Right atrium auricular region (tissue), 2 donors: ENCODE data around the gene CUL3. TPM values are rescaled to one million over a fixed set of nuclear protein-coding genes. Genes with fewer than 3 reads are reported as not detected.

ENCODE experiments used
- DNase-seq: peaks from one replicate; pipeline ENCODE4 v3.0.0-alpha.2; 2019; ENCODE audit warnings: low spot score
- H3K27ac ChIP-seq, 2 donors: fragments of 200-600 bp; sonication (generic); 1 replicate in 1 of 2; 2 replicates in 1 of 2; pipeline ENCODE4 v1.5.1; 2016 to 2019
- H3K27me3 ChIP-seq, 2 donors: fragments of 200-600 bp; sonication (generic); one replicate each; pipeline versions ENCODE4 v1.5.1 to v1.6.0; 2017 to 2019
- H3K36me3 ChIP-seq: fragments of 200-600 bp; sonication (generic); one replicate; pipeline ENCODE4 v1.5.1; 2016
- H3K4me1 ChIP-seq, 2 donors: fragments of 200-600 bp; sonication (generic); one replicate each; pipeline versions ENCODE4 v1.5.1 to v1.6.0; 2017 to 2019
- H3K4me3 ChIP-seq, 2 donors: fragments of 200-600 bp; sonication (generic); 1 replicate in 1 of 2; 2 replicates in 1 of 2; pipeline ENCODE4 v1.5.1; 2017 to 2019; ENCODE audit warnings: mild to moderate bottlenecking in 1 of 2, moderate library complexity in 1 of 2
- H3K9me3 ChIP-seq, 2 donors: fragments of 200-600 bp; sonication (generic); one replicate each; pipeline ENCODE4 v1.5.1; 2019
- CTCF ChIP-seq, 2 donors: fragments of 200-600 bp; sonication (generic); IDR thresholded peaks; one replicate each; pipeline ENCODE4 v1.5.1; 2019; ENCODE audit warnings: antibody characterized with exemption in 2 of 2
- total RNA-seq, 2 donors: library from RNA; depleted of rRNA; stranded (reverse); fragments of >200 nt; gene quantifications; one replicate each; pipeline ENCODE4 v1.1.0, GENCODE V29; 2016

Gene CUL3
- total RNA-seq, 2 donors from 2014 or later, result 43.5 to 51.4 TPM

- H3K27ac ChIP-seq, result no peak overlapping the region
- no peaks in the 10 kb centered on the region for H3K4me1 ChIP-seq
- no peaks in the 10 kb centered on the region for H3K36me3 ChIP-seq
- no peak for TF ChIP-seq CTCF (IDR thresholded peaks at IDR 0.05)
- no peak overlapping the region for H3K4me3 ChIP-seq
- no peaks in the 10 kb centered on the region for H3K27me3 ChIP-seq
- DNase-seq, result no peak
- H3K9me3 ChIP-seq, result peaks cover 0 to 4% of the 10 kb centered on the region in 2 donors
These were observed 155.7 kb downstream of the CUL3 start for GRCh38 chr2:224429441-224429810.

DNA sequence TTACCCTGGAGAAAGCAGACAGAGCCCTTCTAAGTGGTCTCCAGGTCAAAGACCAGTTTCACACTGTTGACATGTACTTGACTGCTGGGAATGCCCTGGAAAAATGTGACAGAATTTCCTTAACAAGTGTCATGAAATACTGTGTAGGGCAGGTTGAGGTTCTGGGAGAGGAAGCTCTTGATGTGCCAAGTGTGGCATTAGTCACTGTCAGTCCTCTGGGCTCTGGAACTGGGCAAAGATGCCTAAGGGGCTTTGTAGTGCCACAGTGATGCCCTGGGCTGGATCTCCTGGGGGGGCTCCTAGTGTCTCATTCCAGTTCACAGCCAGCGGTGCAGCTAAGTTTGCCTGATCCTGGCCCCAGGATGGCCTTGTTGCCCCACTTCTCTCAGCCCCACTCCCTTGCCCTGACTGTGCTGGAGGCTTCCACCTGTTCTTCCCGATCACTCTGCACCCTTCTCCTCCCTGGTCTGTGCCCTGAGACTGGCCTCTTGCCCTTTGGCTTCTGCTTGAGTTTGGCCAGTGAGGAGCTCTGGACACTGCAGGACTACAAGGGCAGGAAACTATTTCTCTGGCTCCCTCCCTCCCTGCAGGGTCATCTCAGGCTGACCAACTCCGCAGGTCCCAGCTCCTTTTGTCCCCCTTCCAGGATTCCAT lies 156.2 kb downstream of the CUL3 start:
- Histone ChIP-seq H3K27ac (no peak overlapping the region), H3K4me3 (no peak overlapping the region), H3K36me3 (no peaks in the 10 kb centered on the region), H3K9me3 (peaks cover 0 to 4% of the 10 kb centered on the region in 2 donors), H3K27me3 (no peaks in the 10 kb centered on the region), H3K4me1 (no peaks in the 10 kb centered on the region)
- DNase-seq, result no peak
- TF ChIP-seq CTCF (IDR thresholded peaks at IDR 0.05), result no peak

DNA sequence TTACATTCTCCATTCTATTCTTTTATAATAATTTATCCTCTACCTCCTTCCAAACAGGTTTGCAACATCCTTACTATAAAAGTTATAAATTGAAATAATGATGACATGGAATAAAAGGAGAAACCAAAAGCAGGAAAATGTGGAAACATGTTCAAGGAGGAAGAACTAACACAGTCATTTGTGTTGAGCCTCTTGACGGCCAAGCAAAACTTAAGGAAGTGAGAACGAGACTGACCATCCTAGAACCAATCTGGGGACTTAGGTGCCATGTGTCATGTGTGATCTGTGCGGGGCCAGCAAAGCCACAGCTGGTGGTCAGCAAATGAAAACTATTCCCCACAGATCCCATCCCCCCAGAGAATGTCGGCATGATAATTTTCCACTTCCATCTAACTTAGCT lies 157.7 kb downstream of the CUL3 start:
- no peaks in the 10 kb centered on the region for H3K36me3 ChIP-seq
- H3K4me1 ChIP-seq, result no peaks in the 10 kb centered on the region
- no peak overlapping the region for H3K4me3 ChIP-seq
- H3K9me3 ChIP-seq, result peaks cover 0 to 4% of the 10 kb centered on the region in 2 donors
- H3K27me3 ChIP-seq, result no peaks in the 10 kb centered on the region
- DNase-seq, result no peak
- H3K27ac ChIP-seq, result no peak overlapping the region
- TF ChIP-seq CTCF (IDR thresholded peaks at IDR 0.05), result no peak

- DNase-seq, result no peak
- no peak overlapping the region for H3K27ac ChIP-seq
- no peaks in the 10 kb centered on the region for H3K36me3 ChIP-seq
- no peak overlapping the region for H3K4me3 ChIP-seq
- H3K4me1 ChIP-seq, result no peaks in the 10 kb centered on the region
- H3K27me3 ChIP-seq, result no peaks in the 10 kb centered on the region
- TF ChIP-seq CTCF (IDR thresholded peaks at IDR 0.05), result no peak
- H3K9me3 ChIP-seq, result peaks cover 0 to 4% of the 10 kb centered on the region in 2 donors
These were observed 158.5 kb downstream of the CUL3 start for GRCh38 chr2:224426656-224427055.

DNA sequence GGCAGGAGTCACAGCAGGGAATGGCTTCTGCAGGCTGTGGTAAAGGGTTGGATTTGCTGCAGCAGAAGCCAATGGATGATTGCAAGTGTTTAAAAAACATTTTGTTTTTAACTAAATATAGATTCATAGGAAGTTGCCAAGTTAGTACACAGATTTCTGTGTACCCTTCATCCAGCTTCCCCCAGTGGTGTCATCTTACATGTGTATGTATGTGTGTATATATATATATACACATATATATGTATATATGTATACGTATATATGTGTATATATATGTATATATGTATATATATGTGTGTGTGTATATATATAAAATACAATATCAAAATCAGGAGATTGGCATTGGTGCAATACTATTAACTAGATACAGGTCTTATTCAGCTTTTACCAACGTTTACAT lies 164.1 kb downstream of the CUL3 start:
- H3K27me3 ChIP-seq, result no peaks in the 10 kb centered on the region
- TF ChIP-seq CTCF (IDR thresholded peaks at IDR 0.05), result no peak
- H3K4me1 ChIP-seq, result no peaks in the 10 kb centered on the region
- peaks cover 0 to 8% of the 10 kb centered on the region in 2 donors for H3K9me3 ChIP-seq
- no peak overlapping the region for H3K27ac ChIP-seq
- H3K4me3 ChIP-seq, result no peak overlapping the region
- no peaks in the 10 kb centered on the region for H3K36me3 ChIP-seq
- no peak for DNase-seq

Other genes with a start within 250 kb of the CUL3 start
- 1 to 10 TPM; 1.3 to 1.5 TPM for gene FAM124B, start 183.3 kb downstream of the CUL3 start, total RNA-seq
- not detected for gene CCDC195, start 131.0 kb upstream of the CUL3 start, total RNA-seq